ENCODE data around the gene ZGPAT. TPM values are rescaled to one million over a fixed set of nuclear protein-coding genes. Genes with fewer than 3 reads are reported as not detected.

The ZGPAT gene
- total RNA-seq, 1 donor from 2014 or later, result 42.6 TPM

- TF ChIP-seq, protein P1, sequence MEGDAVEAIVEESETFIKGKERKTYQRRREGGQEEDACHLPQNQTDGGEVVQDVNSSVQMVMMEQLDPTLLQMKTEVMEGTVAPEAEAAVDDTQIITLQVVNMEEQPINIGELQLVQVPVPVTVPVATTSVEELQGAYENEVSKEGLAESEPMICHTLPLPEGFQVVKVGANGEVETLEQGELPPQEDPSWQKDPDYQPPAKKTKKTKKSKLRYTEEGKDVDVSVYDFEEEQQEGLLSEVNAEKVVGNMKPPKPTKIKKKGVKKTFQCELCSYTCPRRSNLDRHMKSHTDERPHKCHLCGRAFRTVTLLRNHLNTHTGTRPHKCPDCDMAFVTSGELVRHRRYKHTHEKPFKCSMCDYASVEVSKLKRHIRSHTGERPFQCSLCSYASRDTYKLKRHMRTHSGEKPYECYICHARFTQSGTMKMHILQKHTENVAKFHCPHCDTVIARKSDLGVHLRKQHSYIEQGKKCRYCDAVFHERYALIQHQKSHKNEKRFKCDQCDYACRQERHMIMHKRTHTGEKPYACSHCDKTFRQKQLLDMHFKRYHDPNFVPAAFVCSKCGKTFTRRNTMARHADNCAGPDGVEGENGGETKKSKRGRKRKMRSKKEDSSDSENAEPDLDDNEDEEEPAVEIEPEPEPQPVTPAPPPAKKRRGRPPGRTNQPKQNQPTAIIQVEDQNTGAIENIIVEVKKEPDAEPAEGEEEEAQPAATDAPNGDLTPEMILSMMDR (IDR thresholded peaks at IDR 0.05; ENCODE audit: insufficient read depth, low read length, poor library complexity, severe bottlenecking), result no peak
- Histone ChIP-seq H3K4me3 (ENCODE audit: low read depth, low read length) (no peak overlapping the region), H3K27me3 (ENCODE audit: control insufficient read depth, insufficient read depth, low read length) (no peaks in the 10 kb centered on the region), H3K36me3 (ENCODE audit: control insufficient read depth, insufficient read depth, low read length) (peaks cover 1% of the 10 kb centered on the region)
- no peak for DNase-seq (ENCODE audit: low read depth)
Observed at GRCh38 chr20:63736893-63737694, 29.3 kb downstream of the ZGPAT start.

DNA sequence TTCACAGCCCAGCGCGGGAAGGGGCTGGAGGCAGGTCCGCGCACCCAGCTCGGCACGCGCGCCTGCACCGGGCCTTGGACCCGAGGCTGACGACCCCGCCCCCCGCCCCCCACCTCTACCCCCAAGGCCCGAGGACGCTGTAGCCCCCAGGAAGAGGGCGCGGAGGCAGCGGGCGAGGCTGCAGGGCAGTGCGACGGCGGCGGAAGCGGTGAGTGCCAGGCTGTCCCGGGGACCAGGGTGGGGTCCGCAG lies 29.8 kb downstream of the ZGPAT start:
- H3K4me3 ChIP-seq (ENCODE audit: low read depth, low read length), result no peak overlapping the region
- H3K36me3 ChIP-seq (ENCODE audit: control insufficient read depth, insufficient read depth, low read length), result peaks cover 1% of the 10 kb centered on the region
- no peaks in the 10 kb centered on the region for H3K27me3 ChIP-seq (ENCODE audit: control insufficient read depth, insufficient read depth, low read length)
- TF ChIP-seq, protein P1 (IDR thresholded peaks at IDR 0.05; ENCODE audit: insufficient read depth, low read length, poor library complexity, severe bottlenecking), result no peak
- DNase-seq (ENCODE audit: low read depth), result no peak

DNA sequence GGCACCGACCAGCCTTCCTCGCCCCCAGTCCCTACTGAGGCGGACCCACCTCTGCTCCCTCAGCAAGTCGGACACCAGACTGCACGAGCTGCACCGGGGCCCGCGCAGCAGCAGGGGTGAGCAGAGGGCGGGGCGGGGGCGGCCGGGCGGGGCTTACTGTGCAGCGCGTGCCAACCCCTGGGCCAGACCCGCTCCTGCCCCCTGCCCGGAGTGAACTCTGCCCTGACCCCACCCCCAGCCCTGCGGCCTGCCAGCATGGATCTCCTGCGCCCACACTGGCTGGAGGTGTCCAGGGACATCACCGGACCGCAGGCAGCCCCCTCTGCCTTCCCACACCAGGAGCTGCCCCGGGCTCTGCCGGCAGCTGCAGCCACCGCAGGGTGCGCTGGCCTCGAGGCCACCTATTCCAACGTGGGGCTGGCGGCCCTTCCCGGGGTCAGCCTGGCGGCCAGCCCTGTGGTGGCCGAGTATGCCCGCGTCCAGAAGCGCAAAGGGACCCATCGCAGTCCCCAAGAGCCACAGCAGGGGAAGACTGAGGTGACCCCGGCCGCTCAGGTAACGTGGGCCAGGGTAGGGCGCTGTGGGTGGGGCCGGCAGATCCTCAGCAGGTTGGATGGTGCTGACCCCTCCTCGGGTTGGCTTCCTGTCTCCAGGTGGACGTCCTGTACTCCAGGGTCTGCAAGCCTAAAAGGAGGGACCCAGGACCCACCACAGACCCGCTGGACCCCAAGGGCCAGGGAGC lies 30.3 kb downstream of the ZGPAT start:
- Histone ChIP-seq H3K27me3 (ENCODE audit: control insufficient read depth, insufficient read depth, low read length) (no peaks in the 10 kb centered on the region), H3K4me3 (ENCODE audit: low read depth, low read length) (no peak overlapping the region), H3K36me3 (ENCODE audit: control insufficient read depth, insufficient read depth, low read length) (peaks cover 1% of the 10 kb centered on the region)
- TF ChIP-seq, protein P1 (IDR thresholded peaks at IDR 0.05; ENCODE audit: insufficient read depth, low read length, poor library complexity, severe bottlenecking), result no peak
- DNase-seq (ENCODE audit: low read depth), result no peak

DNA sequence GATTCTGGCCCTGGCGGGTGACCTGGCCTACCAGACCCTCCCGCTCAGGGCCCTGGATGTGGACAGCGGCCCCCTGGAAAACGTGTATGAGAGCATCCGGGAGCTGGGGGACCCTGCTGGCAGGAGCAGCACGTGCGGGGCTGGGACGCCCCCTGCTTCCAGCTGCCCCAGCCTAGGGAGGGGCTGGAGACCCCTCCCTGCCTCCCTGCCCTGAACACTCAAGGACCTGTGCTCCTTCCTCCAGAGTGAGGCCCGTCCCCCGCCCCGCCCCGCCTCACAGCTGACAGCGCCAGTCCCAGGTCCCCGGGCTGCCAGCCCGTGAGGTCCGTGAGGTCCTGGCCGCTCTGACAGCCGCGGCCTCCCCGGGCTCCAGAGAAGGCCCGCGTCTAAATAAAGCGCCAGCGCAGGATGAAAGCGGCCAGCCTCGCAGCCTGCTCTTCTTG lies 30.9 kb downstream of the ZGPAT start:
- Histone ChIP-seq H3K36me3 (ENCODE audit: control insufficient read depth, insufficient read depth, low read length) (peaks cover 3% of the 10 kb centered on the region), H3K4me3 (ENCODE audit: low read depth, low read length) (no peak overlapping the region), H3K27me3 (ENCODE audit: control insufficient read depth, insufficient read depth, low read length) (no peaks in the 10 kb centered on the region)
- TF ChIP-seq, protein P1 (IDR thresholded peaks at IDR 0.05; ENCODE audit: insufficient read depth, low read length, poor library complexity, severe bottlenecking), result no peak
- no peak for DNase-seq (ENCODE audit: low read depth)

GRCh38 chr20:63739130-63740069 lies 31.6 kb downstream of the ZGPAT start, which contains the start of gene SLC2A4RG:
TSS of gene SLC2A4RG (plus strand) at chr20:63739776. CDS start at chr20:63739913, 137 bp downstream.
- DNase-seq (ENCODE audit: low read depth), result no peak
- Histone ChIP-seq H3K36me3 (ENCODE audit: control insufficient read depth, insufficient read depth, low read length) (peaks cover 3% of the 10 kb centered on the region), H3K27me3 (ENCODE audit: control insufficient read depth, insufficient read depth, low read length) (no peaks in the 10 kb centered on the region), H3K4me3 (ENCODE audit: low read depth, low read length) (peak within 1 kb of the TSS; percentile 57)
- TF ChIP-seq, protein P1 (IDR thresholded peaks at IDR 0.05; ENCODE audit: insufficient read depth, low read length, poor library complexity, severe bottlenecking), result no peak
